Measurements from ENCODE around the gene LINGO4.

DNA sequence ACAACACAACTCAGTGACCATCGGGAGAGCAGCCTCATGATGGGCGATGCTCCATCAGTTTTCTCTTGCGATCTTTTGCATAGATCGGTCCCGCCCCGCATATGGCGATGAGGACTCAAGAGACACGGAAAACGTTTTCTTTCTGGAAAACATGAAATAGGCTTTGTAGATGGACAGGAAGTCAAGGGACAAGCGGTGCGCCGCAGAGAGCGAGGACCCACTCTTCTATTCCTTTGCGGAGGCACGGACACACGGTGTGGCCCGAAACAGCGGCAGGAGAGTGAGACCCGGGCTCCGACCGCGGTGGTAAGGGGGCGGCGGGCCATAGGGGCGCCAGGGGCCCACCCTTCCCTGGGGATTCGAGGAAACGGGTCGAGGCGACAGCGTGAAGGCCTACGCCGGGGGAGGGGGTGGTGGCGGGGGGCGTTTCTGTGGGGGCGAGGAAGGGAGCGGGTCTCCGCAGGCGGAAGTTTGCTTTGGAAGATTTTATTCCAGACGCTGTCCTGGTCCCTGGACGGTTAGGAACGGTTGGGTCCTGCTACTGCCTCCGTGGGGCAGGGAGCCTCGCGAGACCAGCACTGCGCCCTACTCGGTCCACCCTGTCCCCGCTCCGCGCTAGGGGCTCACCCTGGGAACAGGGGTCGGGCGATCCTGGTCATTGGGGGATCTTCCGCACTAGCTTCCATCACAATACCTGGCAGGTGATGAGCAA lies 14.1 kb downstream of the LINGO4 start:
- TF ChIP-seq, protein P1, sequence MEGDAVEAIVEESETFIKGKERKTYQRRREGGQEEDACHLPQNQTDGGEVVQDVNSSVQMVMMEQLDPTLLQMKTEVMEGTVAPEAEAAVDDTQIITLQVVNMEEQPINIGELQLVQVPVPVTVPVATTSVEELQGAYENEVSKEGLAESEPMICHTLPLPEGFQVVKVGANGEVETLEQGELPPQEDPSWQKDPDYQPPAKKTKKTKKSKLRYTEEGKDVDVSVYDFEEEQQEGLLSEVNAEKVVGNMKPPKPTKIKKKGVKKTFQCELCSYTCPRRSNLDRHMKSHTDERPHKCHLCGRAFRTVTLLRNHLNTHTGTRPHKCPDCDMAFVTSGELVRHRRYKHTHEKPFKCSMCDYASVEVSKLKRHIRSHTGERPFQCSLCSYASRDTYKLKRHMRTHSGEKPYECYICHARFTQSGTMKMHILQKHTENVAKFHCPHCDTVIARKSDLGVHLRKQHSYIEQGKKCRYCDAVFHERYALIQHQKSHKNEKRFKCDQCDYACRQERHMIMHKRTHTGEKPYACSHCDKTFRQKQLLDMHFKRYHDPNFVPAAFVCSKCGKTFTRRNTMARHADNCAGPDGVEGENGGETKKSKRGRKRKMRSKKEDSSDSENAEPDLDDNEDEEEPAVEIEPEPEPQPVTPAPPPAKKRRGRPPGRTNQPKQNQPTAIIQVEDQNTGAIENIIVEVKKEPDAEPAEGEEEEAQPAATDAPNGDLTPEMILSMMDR (IDR thresholded peaks at IDR 0.05): no peak
- TF ChIP-seq EZH2 (IDR thresholded peaks at IDR 0.05; ENCODE audit: borderline replicate concordance, insufficient read depth, low read depth, low read length, poor library complexity, severe bottlenecking): no peak

Data from B cell (primary cell).